H1 (cell line): Measurements from ENCODE around the gene MARS2. TPM values are rescaled to one million over a fixed set of nuclear protein-coding genes. Genes with fewer than 3 reads are reported as not detected.
"Not testable (repeated sequence)": the region's sequence is repeated elsewhere in the genome, so short reads cannot be mapped to it uniquely, and the experiment has no call there.

Experiments used
- CTCF ChIA-PET: fragments of 300-600 bp; sonication (Branson Sonifier 250); formaldehyde crosslinking; loops from one replicate; lab custom pipeline; 2021; ENCODE audit not compliant: partially characterized antibody; lab: Charles Lee
- POLR2A ChIA-PET: fragments of 300-600 bp; sonication (Branson Sonifier 250); formaldehyde crosslinking; loops from one replicate; lab custom pipeline; 2021; ENCODE audit warnings: inconsistent platforms; ENCODE audit not compliant: partially characterized antibody; lab: Charles Lee
- DNase-seq, 2 experiments: peaks; one replicate each; pipeline versions ENCODE4 v3.0.0 to v3.0.0-alpha.2; 2010 to 2022; ENCODE audit warnings: low spot score in 2 of 2, low read depth in 1 of 2, mixed read lengths in 1 of 2
- FAIRE-seq: peaks from 2 replicates; lab custom pipeline; 2011; peaks lifted over from hg19 to GRCh38; lab: Jason Lieb, UNC
- H2AFZ ChIP-seq: 2 replicates; pipeline ENCODE4 v1.8.1; 2012; ENCODE audit warnings: low read length, inconsistent platforms
- H2AK5ac ChIP-seq: 2 replicates; pipeline ENCODE4 v1.6.1; 2013; ENCODE audit warnings: low read depth, low read length
- H2BK120ac ChIP-seq: replicated peaks from 2 replicates; pipeline ENCODE3; 2013; ENCODE audit warnings: low read depth, low read length, inconsistent platforms
- H2BK12ac ChIP-seq: 2 replicates; pipeline ENCODE4 v1.6.1; 2013; ENCODE audit warnings: low read depth, low read length
- H2BK15ac ChIP-seq: 2 replicates; pipeline ENCODE4 v1.6.1; 2013; ENCODE audit warnings: low read length
- H2BK20ac ChIP-seq: 2 replicates; pipeline ENCODE4 v1.6.1; 2013; ENCODE audit warnings: low read length
- H2BK5ac ChIP-seq: 2 replicates; pipeline ENCODE4 v1.6.1; 2013; ENCODE audit warnings: low read depth, low read length
- H3K14ac ChIP-seq: 2 replicates; pipeline ENCODE4 v1.6.1; 2013; ENCODE audit warnings: inconsistent platforms; ENCODE audit not compliant: insufficient read length
- H3K18ac ChIP-seq: 2 replicates; pipeline ENCODE4 v1.6.1; 2013; ENCODE audit warnings: low read length; ENCODE audit errors: extremely low read depth
- H3K23ac ChIP-seq: 2 replicates; pipeline ENCODE4 v1.6.1; 2013; ENCODE audit warnings: inconsistent platforms; ENCODE audit not compliant: insufficient read length
- H3K23me2 ChIP-seq: 2 replicates; pipeline ENCODE4 v1.6.1; 2013; ENCODE audit warnings: low read depth, low read length
- H3K27ac ChIP-seq: 2 replicates; pipeline ENCODE4 v1.6.1; 2011; ENCODE audit warnings: low read depth, low read length, inconsistent platforms
- H3K27me3 ChIP-seq, 4 experiments: replicated peaks in 1 of 4; 1 replicate in 1 of 4; 2 replicates in 3 of 4; pipeline versions ENCODE4 v1.6.1 to v1.8.1; 2011 to 2013; ENCODE audit warnings: low read length in 3 of 4, mild to moderate bottlenecking in 3 of 4, inconsistent platforms in 2 of 4, mixed read lengths in 2 of 4, moderate library complexity in 1 of 4; ENCODE audit not compliant: control insufficient read depth in 3 of 4, insufficient read depth in 3 of 4; ENCODE audit errors: extremely low read depth in 1 of 4
- H3K36me3 ChIP-seq, 4 experiments: 2 replicates each; pipeline versions ENCODE4 v1.6.1 to v1.8.1; 2011 to 2013; ENCODE audit warnings: mild to moderate bottlenecking in 4 of 4, low read length in 3 of 4, moderate library complexity in 2 of 4, control low read depth in 1 of 4, inconsistent platforms in 1 of 4; ENCODE audit not compliant: insufficient read depth in 4 of 4, control insufficient read depth in 2 of 4
- H3K4ac ChIP-seq: replicated peaks from 2 replicates; pipeline ENCODE3; 2013; ENCODE audit warnings: low read length, low read depth, mixed read lengths, inconsistent platforms; ENCODE audit not compliant: insufficient read length
- H3K4me1 ChIP-seq, 4 experiments: replicated peaks in 1 of 4; 1 replicate in 1 of 4; 2 replicates in 3 of 4; pipeline versions ENCODE4 v1.6.1 to v1.8.1; 2011 to 2013; ENCODE audit warnings: low read length in 3 of 4, inconsistent platforms in 2 of 4, mixed read lengths in 1 of 4; ENCODE audit not compliant: insufficient read depth in 4 of 4, control insufficient read depth in 3 of 4
- H3K4me2 ChIP-seq, 2 experiments: 2 replicates each; pipeline versions ENCODE4 v1.6.1 to v1.8.1; 2011 to 2013; ENCODE audit warnings: low read depth in 2 of 2, low read length in 2 of 2, control low read depth in 1 of 2, inconsistent platforms in 1 of 2, mild to moderate bottlenecking in 1 of 2; ENCODE audit not compliant: insufficient read depth in 1 of 2
- H3K4me3 ChIP-seq, 4 experiments: fragments of 200-600, 300-600 bp in 1 of 4; sonication (generic), shearing (Covaris generic), sonication (Bioruptor Twin) in 1 of 4; 2 replicates each; pipeline versions ENCODE4 v1.5.1 to v1.8.1; 2011 to 2016; ENCODE audit warnings: low read length in 4 of 4, low read depth in 3 of 4, control low read depth in 2 of 4, inconsistent platforms in 2 of 4, mild to moderate bottlenecking in 2 of 4, mixed read lengths in 1 of 4, moderate library complexity in 1 of 4; ENCODE audit not compliant: insufficient read depth in 2 of 4; ENCODE audit errors: extremely low read depth in 1 of 4
- H3K56ac ChIP-seq: replicated peaks from 2 replicates; pipeline ENCODE3; 2013; ENCODE audit warnings: low read depth, mild to moderate bottlenecking, mixed read lengths, low read length, inconsistent platforms; ENCODE audit not compliant: insufficient read length
- H3K79me1 ChIP-seq: 2 replicates; pipeline ENCODE4 v1.6.1; 2013; ENCODE audit warnings: low read depth, low read length, control low read depth
- H3K79me2 ChIP-seq, 2 experiments: 2 replicates each; pipeline versions ENCODE4 v1.6.1 to v1.8.1; 2012 to 2013; ENCODE audit warnings: low read length in 2 of 2, mild to moderate bottlenecking in 2 of 2, inconsistent platforms in 1 of 2; ENCODE audit not compliant: insufficient read depth in 2 of 2, control insufficient read depth in 1 of 2
- H3K9ac ChIP-seq, 4 experiments: replicated peaks in 1 of 4; 1 replicate in 1 of 4; 2 replicates in 3 of 4; pipeline versions ENCODE4 v1.6.1 to v1.8.1; 2011 to 2013; ENCODE audit warnings: low read depth in 3 of 4, low read length in 3 of 4, control low read depth in 2 of 4, mild to moderate bottlenecking in 2 of 4, moderate library complexity in 2 of 4, inconsistent platforms in 1 of 4; ENCODE audit errors: extremely low read depth in 1 of 4
- H3K9me3 ChIP-seq, 2 experiments: 2 replicates each; pipeline versions ENCODE4 v1.6.1 to v1.8.1; 2012 to 2013; ENCODE audit warnings: mild to moderate bottlenecking in 2 of 2, moderate library complexity in 2 of 2, control low read depth in 1 of 2, inconsistent platforms in 1 of 2, low read depth in 1 of 2, low read length in 1 of 2, mixed read lengths in 1 of 2; ENCODE audit not compliant: insufficient read depth in 2 of 2
- H4K20me1 ChIP-seq, 2 experiments: replicated peaks in 1 of 2; 2 replicates each; pipeline versions ENCODE3 to v1.8.1; 2011 to 2013; ENCODE audit warnings: inconsistent platforms in 2 of 2, low read length in 2 of 2, mild to moderate bottlenecking in 1 of 2; ENCODE audit not compliant: insufficient read depth in 2 of 2, control insufficient read depth in 1 of 2
- H4K5ac ChIP-seq: 2 replicates; pipeline ENCODE4 v1.6.1; 2013; ENCODE audit warnings: low read length, low read depth, mixed read lengths, inconsistent platforms; ENCODE audit not compliant: insufficient read length
- H4K8ac ChIP-seq: 2 replicates; pipeline ENCODE4 v1.8.0; 2013; ENCODE audit warnings: mild to moderate bottlenecking, moderate library complexity, low read length, inconsistent platforms; ENCODE audit not compliant: insufficient read depth; ENCODE audit errors: extremely low read depth
- H4K91ac ChIP-seq: replicated peaks from 2 replicates; pipeline ENCODE3; 2013; ENCODE audit warnings: low read length, mixed read lengths, inconsistent platforms; ENCODE audit not compliant: insufficient read length
- polyA plus RNA-seq, 7 experiments: library from polyadenylated mRNA; depleted of rRNA in 3 of 7; stranded (reverse) in 5 of 7; unstranded in 2 of 7; fragments of >200 nt in 5 of 7; fragments of 200-250 nt in 2 of 7; gene quantifications; 1 replicate in 5 of 7; 2 replicates in 1 of 7; 4 replicates in 1 of 7; pipeline versions ENCODE4 v1.2.1 to v1.2.3, GENCODE V29; 2011 to 2013; ENCODE audit warnings: missing spikeins in 2 of 7, mixed read lengths in 2 of 7
- total RNA-seq: library from RNA; stranded (reverse); fragmentation: NEBNext Ultra II Directional; extraction: Animal tissue kit (Norgen Biotek cat#: 25700); gene quantifications from 2 replicates; pipeline ENCODE4 v1.2.1, GENCODE V29; 2021

Gene MARS2
- total and polyA plus RNA-seq, 2 of the 8 experiments (the other 6 are each of a cell fraction or from before 2014, with no cell fraction given), result 15.7 to 27.2 TPM

GRCh38 chr2:197699724-197700123 is 5.4 kb upstream of the MARS2 start:
- H3K4ac ChIP-seq, POLR2A ChIA-PET, H2AK5ac ChIP-seq, H3K79me2 ChIP-seq, H4K91ac ChIP-seq, CTCF ChIA-PET, FAIRE-seq, H3K4me2 ChIP-seq, H2BK120ac ChIP-seq, H2BK20ac ChIP-seq, H3K56ac ChIP-seq, H3K4me1 ChIP-seq, H3K9me3 ChIP-seq, H2BK15ac ChIP-seq, H3K18ac ChIP-seq, H3K4me3 ChIP-seq, H3K79me1 ChIP-seq, H3K36me3 ChIP-seq, H4K5ac ChIP-seq, H3K23me2 ChIP-seq, H3K14ac ChIP-seq, H3K9ac ChIP-seq, DNase-seq, H3K27ac ChIP-seq, H4K8ac ChIP-seq, H4K20me1 ChIP-seq, H2AFZ ChIP-seq, H2BK12ac ChIP-seq, H3K27me3 ChIP-seq, H2BK5ac ChIP-seq, H3K23ac ChIP-seq: not testable (repeated sequence)
